H9 (cell line): ENCODE data around the gene SKIDA1. TPM values are rescaled to one million over a fixed set of nuclear protein-coding genes. Genes with fewer than 3 reads are reported as not detected.

Experiments
- DNase-seq: peaks from one replicate; pipeline ENCODE4 v3.0.0-alpha.2; 2017
- H2AFZ ChIP-seq: one replicate; pipeline ENCODE4 v1.6.1; 2013; ENCODE audit warnings: mild to moderate bottlenecking, low read length, control low read depth, moderate library complexity
- H2AK5ac ChIP-seq: 2 replicates; pipeline ENCODE4 v1.6.1; 2013; ENCODE audit warnings: low read length, control low read depth, mixed read lengths; ENCODE audit not compliant: insufficient read length
- H2BK120ac ChIP-seq: one replicate; pipeline ENCODE4 v1.6.1; 2013; ENCODE audit warnings: low read depth, mild to moderate bottlenecking, low read length, control low read depth, inconsistent platforms; ENCODE audit not compliant: poor library complexity, severe bottlenecking
- H2BK12ac ChIP-seq: 2 replicates; pipeline ENCODE4 v1.6.1; 2013; ENCODE audit warnings: low read length, control low read depth, mixed read lengths, low read depth; ENCODE audit not compliant: insufficient read length
- H2BK15ac ChIP-seq: 2 replicates; pipeline ENCODE4 v1.6.1; 2013; ENCODE audit warnings: low read depth, low read length, control low read depth
- H2BK20ac ChIP-seq: one replicate; pipeline ENCODE4 v1.6.1; 2013; ENCODE audit warnings: low read depth, mild to moderate bottlenecking, low read length, control low read depth, inconsistent platforms; ENCODE audit not compliant: poor library complexity, severe bottlenecking
- H2BK5ac ChIP-seq: 2 replicates; pipeline ENCODE4 v1.6.1; 2013; ENCODE audit warnings: low read length, control low read depth, mixed read lengths; ENCODE audit not compliant: insufficient read length
- H3K14ac ChIP-seq: 2 replicates; pipeline ENCODE4 v1.6.1; 2013; ENCODE audit warnings: low read length, control low read depth; ENCODE audit not compliant: insufficient read depth
- H3K18ac ChIP-seq: 2 replicates; pipeline ENCODE4 v1.6.1; 2013; ENCODE audit warnings: low read depth, mild to moderate bottlenecking, mixed read lengths, low read length, control low read depth; ENCODE audit not compliant: insufficient read length
- H3K23ac ChIP-seq: 2 replicates; pipeline ENCODE4 v1.6.1; 2013; ENCODE audit warnings: low read length, control low read depth, mixed read lengths, low read depth; ENCODE audit not compliant: insufficient read length
- H3K23me2 ChIP-seq: 2 replicates; pipeline ENCODE4 v1.6.1; 2013; ENCODE audit warnings: low read depth, mild to moderate bottlenecking, mixed read lengths, low read length, control low read depth; ENCODE audit not compliant: insufficient read length, poor library complexity, severe bottlenecking
- H3K27ac ChIP-seq: 2 replicates; pipeline ENCODE4 v1.5.1; 2013; ENCODE audit warnings: low read length, control low read depth, mixed read lengths, low read depth; ENCODE audit not compliant: insufficient read length
- H3K27me3 ChIP-seq: 2 replicates; pipeline ENCODE4 v1.6.1; 2013; ENCODE audit warnings: low read length, control low read depth, inconsistent platforms; ENCODE audit not compliant: insufficient read depth
- H3K4ac ChIP-seq: 2 replicates; pipeline ENCODE4 v1.6.1; 2013; ENCODE audit warnings: low read depth, mild to moderate bottlenecking, control low read depth, inconsistent platforms, low read length, moderate library complexity
- H3K4me1 ChIP-seq: 2 replicates; pipeline ENCODE4 v1.6.1; 2013; ENCODE audit warnings: low read length, control low read depth, inconsistent platforms; ENCODE audit not compliant: insufficient read depth
- H3K4me2 ChIP-seq: 2 replicates; pipeline ENCODE4 v1.6.1; 2013; ENCODE audit warnings: low read length, control low read depth, mixed read lengths; ENCODE audit not compliant: insufficient read length, insufficient read depth
- H3K56ac ChIP-seq: 2 replicates; pipeline ENCODE4 v1.6.1; 2013; ENCODE audit warnings: low read depth, mild to moderate bottlenecking, mixed read lengths, low read length, control low read depth; ENCODE audit not compliant: insufficient read length
- H3K79me1 ChIP-seq: 2 replicates; pipeline ENCODE4 v1.6.1; 2013; ENCODE audit warnings: low read depth, mild to moderate bottlenecking, moderate library complexity, low read length, control low read depth, inconsistent platforms; ENCODE audit not compliant: insufficient read depth, poor library complexity, severe bottlenecking
- H3K79me2 ChIP-seq: 2 replicates; pipeline ENCODE4 v1.6.1; 2013; ENCODE audit warnings: low read length, control low read depth, inconsistent platforms; ENCODE audit not compliant: insufficient read depth
- H3K9ac ChIP-seq: 2 replicates; pipeline ENCODE4 v1.6.1; 2013; ENCODE audit warnings: low read length, control low read depth, mixed read lengths; ENCODE audit not compliant: insufficient read length; ENCODE audit errors: extremely low read depth
- H3K9me3 ChIP-seq: one replicate; pipeline ENCODE4 v1.6.1; 2013; ENCODE audit warnings: low read depth, low read length, inconsistent platforms; ENCODE audit not compliant: control insufficient read depth
- H3T11ph ChIP-seq: one replicate; pipeline ENCODE4 v1.6.1; 2013; ENCODE audit warnings: mild to moderate bottlenecking, low read length, control low read depth, inconsistent platforms
- H4K20me1 ChIP-seq: one replicate; pipeline ENCODE4 v1.6.1; 2013; ENCODE audit not compliant: control insufficient read depth, insufficient read length, insufficient read depth
- H4K5ac ChIP-seq: 2 replicates; pipeline ENCODE4 v1.6.1; 2013; ENCODE audit warnings: low read depth, mild to moderate bottlenecking, mixed read lengths, low read length, control low read depth; ENCODE audit not compliant: insufficient read length
- H4K8ac ChIP-seq: replicated peaks from 2 replicates; pipeline ENCODE4 v1.6.1; 2013; ENCODE audit warnings: low read length, control low read depth, mixed read lengths, low read depth; ENCODE audit not compliant: insufficient read length
- H4K91ac ChIP-seq: 2 replicates; pipeline ENCODE4 v1.6.1; 2013; ENCODE audit warnings: low read depth, mild to moderate bottlenecking, moderate library complexity, mixed read lengths, low read length, control low read depth; ENCODE audit not compliant: insufficient read length
- H3K27ac Mint-ChIP-seq, 3 experiments: 2 replicates in 2 of 3; 3 replicates in 1 of 3; pipeline ENCODE4 v1.8.0; 2020 to 2021; ENCODE audit warnings: mixed read lengths in 3 of 3, mild to moderate bottlenecking in 1 of 3, moderate library complexity in 1 of 3
- H3K27me3 Mint-ChIP-seq: 2 replicates; pipeline ENCODE4 v1.8.0; 2021; ENCODE audit warnings: low read depth, mild to moderate bottlenecking, moderate library complexity, mixed read lengths
- H3K36me3 Mint-ChIP-seq, 3 experiments: 2 replicates in 2 of 3; 3 replicates in 1 of 3; pipeline ENCODE4 v1.8.0; 2020 to 2021; ENCODE audit warnings: low read depth in 3 of 3, mixed read lengths in 3 of 3; ENCODE audit not compliant: insufficient read depth in 1 of 3
- H3K4me1 Mint-ChIP-seq, 2 experiments: 2 replicates each; pipeline ENCODE4 v1.8.0; 2020; ENCODE audit warnings: mixed read lengths in 2 of 2
- H3K4me3 Mint-ChIP-seq, 2 experiments: 2 replicates in 1 of 2; 3 replicates in 1 of 2; pipeline ENCODE4 v1.8.0; 2020 to 2021; ENCODE audit warnings: mild to moderate bottlenecking in 2 of 2, mixed read lengths in 2 of 2, moderate library complexity in 1 of 2
- H3K9me3 Mint-ChIP-seq, 2 experiments: 2 replicates in 1 of 2; 3 replicates in 1 of 2; pipeline ENCODE4 v1.8.0; 2020; ENCODE audit warnings: mild to moderate bottlenecking in 2 of 2, mixed read lengths in 2 of 2, moderate library complexity in 1 of 2
- CTCF ChIP-seq: fragments of 200-600 bp; sonication (generic); conservative IDR thresholded peaks from 3 replicates; pipeline ENCODE4 v1.8.0; 2021; ENCODE audit warnings: antibody characterized with exemption, mild to moderate bottlenecking
- WGBS: extraction: QIAGEN DNeasy Blood & Tissue Kit; methylation state at CpG from one replicate; pipeline ENCODE4 v1.1.7; 2013; ENCODE audit warnings: missing lambda C conversion rate, low lambda C conversion rate, mixed read lengths; ENCODE audit not compliant: insufficient read length; ENCODE audit errors: extremely low coverage; 5-methylcytosine and 5-hydroxymethylcytosine counted together
- total RNA-seq: library from RNA; stranded (reverse); gene quantifications from 2 replicates; pipeline ENCODE4 v1.2.1, GENCODE V29; 2021

The SKIDA1 gene
- total RNA-seq, 1 experiment from 2014 or later: 5.9 TPM

- Histone ChIP-seq H2BK5ac (no peak overlapping the region), H4K20me1 (no peaks in the 10 kb centered on the region), H2BK120ac (no peak overlapping the region), H2BK15ac (no peak overlapping the region), H3K9me3 (no peaks in the 10 kb centered on the region), H4K5ac (no peak overlapping the region), H3K18ac (no peak overlapping the region), H3K23me2 (peaks cover 11% of the 10 kb centered on the region), H3K27ac (no peak overlapping the region), H3K79me2 (peaks cover 6% of the 10 kb centered on the region; the same call in 1 of the 2 replicates), H4K8ac (no peak overlapping the region), H3K4ac (no peak overlapping the region), H3K56ac (no peak overlapping the region), H3K4me1 (peaks cover 4% of the 10 kb centered on the region; the same call in 1 of the 2 replicates), H3K23ac (no peak overlapping the region), H3K14ac (no peak overlapping the region), H3K9ac (no peak overlapping the region), H3T11ph (no peak overlapping the region), H2AFZ (no peak overlapping the region), H2BK20ac (no peak overlapping the region), H3K27me3 (no peaks in the 10 kb centered on the region), H3K4me2 (no peak overlapping the region), H2BK12ac (no peak overlapping the region), H3K79me1 (no peaks in the 10 kb centered on the region), H4K91ac (no peak overlapping the region), H2AK5ac (no peak overlapping the region)
- WGBS: no CpG with 5 or more reads among the region's 1 CpG
- H3K9me3 Mint-ChIP-seq: no peaks in the 10 kb centered on the region; a peak in 1 of 5 replicates
- no peak overlapping the region for H3K4me3 Mint-ChIP-seq
- H3K36me3 Mint-ChIP-seq: peaks cover 0 to 4% (median 4%) of the 10 kb centered on the region in 3 experiments; a peak in 3 of 7 replicates
- H3K27ac Mint-ChIP-seq: no peak overlapping the region
- H3K4me1 Mint-ChIP-seq: peaks cover 45 to 50% of the 10 kb centered on the region in 2 experiments
- TF ChIP-seq CTCF: no peak
- DNase-seq: no peak
- no peaks in the 10 kb centered on the region for H3K27me3 Mint-ChIP-seq
Observed at GRCh38 chr10:21531164-21531563, 5.7 kb upstream of the SKIDA1 start.
